ENCODE data around the gene ZAR1L. TPM values are rescaled to one million over a fixed set of nuclear protein-coding genes. Genes with fewer than 3 reads are reported as not detected.

The ZAR1L gene
- total and polyA plus RNA-seq, 11 donors: not detected

DNA sequence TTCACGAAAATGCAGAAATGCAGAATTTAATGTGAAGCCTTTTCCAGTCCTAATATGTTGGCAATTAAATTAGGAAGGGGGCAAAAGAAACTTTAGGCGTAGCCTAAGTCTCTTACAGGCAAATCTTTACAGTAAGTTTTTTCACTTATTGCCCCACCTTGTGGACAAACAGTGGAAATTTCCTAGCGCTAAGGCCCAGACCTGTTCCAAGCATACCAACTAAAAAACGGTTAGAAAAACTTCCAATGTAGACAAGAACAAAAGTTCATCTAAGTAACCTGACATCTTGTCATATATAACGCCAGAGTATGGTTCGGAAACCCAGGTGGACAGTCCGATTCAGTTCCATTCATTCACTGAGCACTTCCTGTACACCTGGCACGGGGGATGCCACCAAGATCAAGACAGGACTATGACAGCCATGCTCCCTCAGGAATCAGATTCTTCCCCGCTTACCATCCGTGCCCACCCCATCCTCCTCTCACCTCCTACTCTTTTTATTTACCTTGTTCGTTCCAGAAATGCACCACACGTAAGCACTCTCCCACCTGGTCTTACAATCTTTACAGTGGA is 4.9 kb downstream of the ZAR1L start:
- Histone ChIP-seq H3K4me3 (peak overlapping the region in 8 of 12 donors; percentile 2 to 41 (median 24)), H3K9me3 (no peaks in the 10 kb centered on the region), H3K36me3 (no peaks in the 10 kb centered on the region), H3K27ac (peak overlapping the region in 3 of 12 donors; percentile 5 to 36 (median 15)), H3K4me1 (peaks cover 0 to 18% (median 4%) of the 10 kb centered on the region in 12 donors), H3K27me3 (no peaks in the 10 kb centered on the region)
- WGBS, 4 donors: 36 to 46% (median 40%) methylated on average over 12 of the region's 12 CpGs
- no peak for TF ChIP-seq POLR2A (IDR thresholded peaks at IDR 0.05)
- TF ChIP-seq, protein P1, sequence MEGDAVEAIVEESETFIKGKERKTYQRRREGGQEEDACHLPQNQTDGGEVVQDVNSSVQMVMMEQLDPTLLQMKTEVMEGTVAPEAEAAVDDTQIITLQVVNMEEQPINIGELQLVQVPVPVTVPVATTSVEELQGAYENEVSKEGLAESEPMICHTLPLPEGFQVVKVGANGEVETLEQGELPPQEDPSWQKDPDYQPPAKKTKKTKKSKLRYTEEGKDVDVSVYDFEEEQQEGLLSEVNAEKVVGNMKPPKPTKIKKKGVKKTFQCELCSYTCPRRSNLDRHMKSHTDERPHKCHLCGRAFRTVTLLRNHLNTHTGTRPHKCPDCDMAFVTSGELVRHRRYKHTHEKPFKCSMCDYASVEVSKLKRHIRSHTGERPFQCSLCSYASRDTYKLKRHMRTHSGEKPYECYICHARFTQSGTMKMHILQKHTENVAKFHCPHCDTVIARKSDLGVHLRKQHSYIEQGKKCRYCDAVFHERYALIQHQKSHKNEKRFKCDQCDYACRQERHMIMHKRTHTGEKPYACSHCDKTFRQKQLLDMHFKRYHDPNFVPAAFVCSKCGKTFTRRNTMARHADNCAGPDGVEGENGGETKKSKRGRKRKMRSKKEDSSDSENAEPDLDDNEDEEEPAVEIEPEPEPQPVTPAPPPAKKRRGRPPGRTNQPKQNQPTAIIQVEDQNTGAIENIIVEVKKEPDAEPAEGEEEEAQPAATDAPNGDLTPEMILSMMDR (IDR thresholded peaks at IDR 0.05): peak; percentile 69 to 87 (median 74)
- DNase-seq: no peak
- intact Hi-C loops (cut with DNase I): loop anchor here (1.0 to 10.0 kb wide), 13 partner anchors 63 to 485 kb away; no protein-coding TSS in a partner anchor
- peak; percentile 24 to 78 (median 74) for ATAC-seq

DNA sequence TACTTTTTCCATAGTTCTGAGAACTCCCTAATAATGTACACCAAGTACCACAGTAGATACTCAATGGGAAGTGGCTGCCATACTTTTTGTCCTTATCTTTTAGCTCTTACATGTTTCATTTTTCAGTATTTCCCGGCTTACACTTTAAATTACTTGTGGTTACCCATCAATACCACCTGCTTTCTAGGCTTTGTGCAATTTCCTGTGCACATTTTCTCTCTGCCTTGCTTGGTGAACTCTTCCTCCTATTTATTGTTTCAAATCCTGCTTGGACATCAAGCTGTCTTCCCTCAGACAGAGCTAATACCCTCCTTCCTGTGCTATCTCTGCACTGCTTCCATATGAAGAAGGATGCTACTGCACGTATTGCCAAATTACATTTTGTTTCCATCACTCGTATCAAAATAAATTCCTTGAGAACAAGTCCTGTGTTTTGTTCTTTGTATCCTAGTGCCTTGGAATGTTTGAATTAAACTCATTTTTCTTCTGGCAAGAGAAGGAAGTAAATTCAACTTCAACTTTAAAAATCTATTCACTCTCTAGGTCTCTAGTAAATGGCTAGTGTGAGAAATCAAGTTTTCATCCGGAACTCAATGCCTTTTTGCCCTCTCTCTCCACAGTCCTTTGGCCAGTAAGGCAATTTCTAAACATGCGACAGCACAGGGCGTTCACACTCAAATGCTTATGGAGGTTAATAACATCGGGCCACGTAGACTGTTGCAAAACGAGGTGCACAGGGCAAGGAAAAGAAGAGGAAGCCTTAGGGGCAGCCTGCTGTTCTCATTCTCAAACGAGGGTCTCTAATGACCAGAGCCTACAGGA is 5.6 kb downstream of the ZAR1L start:
- H3K4me3 ChIP-seq: peak overlapping the region in 9 of 12 donors; percentile 2 to 41 (median 21)
- ATAC-seq (peak; percentile 7 to 54 (median 44)), DNase-seq (no peak)
- H3K27ac ChIP-seq: peak overlapping the region in 3 of 12 donors; percentile 5 to 36 (median 15)
- H3K27me3 ChIP-seq: no peaks in the 10 kb centered on the region
- peaks cover 0 to 13% (median 1%) of the 10 kb centered on the region in 12 donors for H3K4me1 ChIP-seq
- no peaks in the 10 kb centered on the region for H3K9me3 ChIP-seq
- no peak for TF ChIP-seq POLR2A (IDR thresholded peaks at IDR 0.05)
- TF ChIP-seq, protein P1 (IDR thresholded peaks at IDR 0.05): no peak
- intact Hi-C loops (cut with DNase I): loop anchor here (1.0 to 10.0 kb wide), 15 partner anchors 62 to 485 kb away; no protein-coding TSS in a partner anchor
- no peaks in the 10 kb centered on the region for H3K36me3 ChIP-seq
- 42 to 55% (median 47%) methylated on average over 10 of the region's 10 CpGs for WGBS, 4 donors

DNA sequence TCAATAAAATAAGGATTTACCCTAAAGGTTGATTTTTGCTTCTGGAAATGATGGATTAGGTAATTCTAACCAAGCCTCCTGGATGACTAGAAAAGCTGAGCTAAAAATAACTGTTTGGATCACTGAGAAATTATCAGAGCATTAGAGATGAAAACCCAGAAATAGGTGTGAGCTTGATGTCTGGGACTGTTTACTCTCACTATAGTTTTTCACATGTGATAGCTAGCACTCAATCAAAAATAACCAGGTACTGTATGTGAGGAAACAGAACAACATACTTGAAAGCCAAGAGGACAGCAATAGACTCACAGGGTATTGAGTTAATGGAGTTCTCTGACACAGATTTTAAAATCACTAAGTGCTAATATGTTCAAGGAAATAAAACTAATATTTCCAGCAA is 9.5 kb downstream of the ZAR1L start:
- no peak overlapping the region for H3K4me3 ChIP-seq
- no peaks in the 10 kb centered on the region for H3K27me3 ChIP-seq
- peaks cover 0 to 9% (median 1%) of the 10 kb centered on the region in 12 donors for H3K4me1 ChIP-seq
- H3K27ac ChIP-seq: no peak overlapping the region
- TF ChIP-seq, protein P1 (IDR thresholded peaks at IDR 0.05): no peak
- no peak for TF ChIP-seq POLR2A (IDR thresholded peaks at IDR 0.05)
- intact Hi-C loops (cut with DNase I): loop anchor here in 6 of 10 donors (5.0 to 10.0 kb wide), 7 partner anchors 281 to 481 kb away; no protein-coding TSS in a partner anchor
- H3K36me3 ChIP-seq: no peaks in the 10 kb centered on the region
- DNase-seq (no peak), ATAC-seq (peak; percentile 41 to 77 (median 54))
- H3K9me3 ChIP-seq: no peaks in the 10 kb centered on the region

DNA sequence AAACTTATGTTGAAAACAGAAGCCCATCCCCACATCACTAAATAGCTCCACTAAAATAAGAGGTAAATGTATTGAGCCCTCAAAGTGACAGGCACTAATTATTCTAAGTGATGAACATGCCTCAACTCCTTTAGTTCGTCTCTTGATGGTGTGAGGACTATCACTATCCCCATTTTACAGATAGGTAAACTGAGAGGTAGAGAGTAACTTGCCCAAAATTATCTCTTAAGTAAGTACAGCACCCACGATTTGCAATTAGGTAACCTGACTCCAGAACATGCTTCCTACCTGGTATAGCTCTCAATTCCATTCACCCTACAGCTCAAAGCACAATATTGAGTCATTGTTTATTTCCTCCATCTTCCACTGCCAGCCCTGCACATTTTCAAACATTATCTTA is 12.7 kb downstream of the ZAR1L start:
- H3K4me3 ChIP-seq: no peak overlapping the region
- no peaks in the 10 kb centered on the region for H3K9me3 ChIP-seq
- TF ChIP-seq, protein P1 (IDR thresholded peaks at IDR 0.05): no peak
- no peak for TF ChIP-seq POLR2A (IDR thresholded peaks at IDR 0.05)
- no peak overlapping the region for H3K27ac ChIP-seq
- ATAC-seq (no peak), DNase-seq (no peak)
- 88 to 95% (median 92%) methylated on average over 2 of the region's 2 CpGs for WGBS, 4 donors
- H3K27me3 ChIP-seq: no peaks in the 10 kb centered on the region
- intact Hi-C loops (cut with DNase I): loop anchor here in 4 of 10 donors (5.0 to 10.0 kb wide), 4 partner anchors 40 to 478 kb away; no protein-coding TSS in a partner anchor
- H3K4me1 ChIP-seq: no peaks in the 10 kb centered on the region
- H3K36me3 ChIP-seq: peaks cover 0 to 12% (median 0%) of the 10 kb centered on the region in 9 donors
